ENCODE data around the gene SELENOO. TPM values are rescaled to one million over a fixed set of nuclear protein-coding genes. Genes with fewer than 3 reads are reported as not detected.
A peak's percentile ranks its signal among the peaks of the same experiment; 100 is the strongest.

SELENOO gene
- total and polyA plus RNA-seq, 2 donors from 2014 or later, result 19.7 to 42.8 TPM

- DNase-seq (no peak), FAIRE-seq (no peak)
- no peak overlapping the region for H3K27ac ChIP-seq (ENCODE audit: low read depth in 2 of 2, low read length in 2 of 2)
- H3K4me1 ChIP-seq (ENCODE audit: control insufficient read depth in 2 of 3, insufficient read depth in 2 of 3, low read depth in 1 of 3, low read length in 3 of 3), result peaks cover 0 to 4% (median 0%) of the 10 kb centered on the region in 3 donors
- no peaks in the 10 kb centered on the region for H3K27me3 ChIP-seq (ENCODE audit: control insufficient read depth, insufficient read depth, low read length)
- H3K36me3 ChIP-seq (ENCODE audit: control insufficient read depth in 2 of 3, insufficient read depth in 3 of 3, low read length in 3 of 3), result peaks cover 10 to 35% (median 20%) of the 10 kb centered on the region in 3 donors
- intact Hi-C loops (cut with DNase I), result no loop called here
- H3K9me3 ChIP-seq (ENCODE audit: control insufficient read depth in 2 of 3, insufficient read depth in 1 of 3, low read length in 3 of 3), result no peaks in the 10 kb centered on the region
- TF ChIP-seq CTCF (IDR thresholded peaks at IDR 0.05; ENCODE audit: borderline replicate concordance, extremely low read depth, insufficient read depth), result no peak
- no peak overlapping the region for H3K4me3 ChIP-seq (ENCODE audit: low read length in 3 of 3)
- no peak overlapping the region for H3K9ac ChIP-seq (ENCODE audit: low read length in 3 of 3)
Observed at GRCh38 chr22:50216055-50216683, 15.4 kb downstream of the SELENOO start.

GRCh38 chr22:50216684-50217520 is 16.1 kb downstream of the SELENOO start:
- TF ChIP-seq CTCF (IDR thresholded peaks at IDR 0.05; ENCODE audit: borderline replicate concordance, extremely low read depth, insufficient read depth), result no peak
- no peaks in the 10 kb centered on the region for H3K27me3 ChIP-seq (ENCODE audit: control insufficient read depth, insufficient read depth, low read length)
- no peak overlapping the region for H3K4me3 ChIP-seq (ENCODE audit: low read length in 3 of 3)
- no peak overlapping the region for H3K27ac ChIP-seq (ENCODE audit: low read depth in 2 of 2, low read length in 2 of 2)
- intact Hi-C loops (cut with DNase I), result no loop called here
- H3K4me1 ChIP-seq (ENCODE audit: control insufficient read depth in 2 of 3, insufficient read depth in 2 of 3, low read depth in 1 of 3, low read length in 3 of 3), result peaks cover 0 to 4% (median 0%) of the 10 kb centered on the region in 3 donors
- peak in 1 of 5 donors; percentile 79 for DNase-seq
- FAIRE-seq, result no peak
- no peaks in the 10 kb centered on the region for H3K9me3 ChIP-seq (ENCODE audit: control insufficient read depth in 2 of 3, insufficient read depth in 1 of 3, low read length in 3 of 3)
- H3K36me3 ChIP-seq (ENCODE audit: control insufficient read depth in 2 of 3, insufficient read depth in 3 of 3, low read length in 3 of 3), result peaks cover 8 to 35% (median 19%) of the 10 kb centered on the region in 3 donors
- no peak overlapping the region for H3K9ac ChIP-seq (ENCODE audit: low read length in 3 of 3)

- intact Hi-C loops (cut with DNase I), result no loop called here
- H3K27me3 ChIP-seq (ENCODE audit: control insufficient read depth, insufficient read depth, low read length), result no peaks in the 10 kb centered on the region
- FAIRE-seq, result no peak
- no peak overlapping the region for H3K9ac ChIP-seq (ENCODE audit: low read length in 3 of 3)
- TF ChIP-seq CTCF (IDR thresholded peaks at IDR 0.05; ENCODE audit: borderline replicate concordance, extremely low read depth, insufficient read depth), result no peak
- H3K4me3 ChIP-seq (ENCODE audit: low read length in 3 of 3), result no peak overlapping the region
- H3K9me3 ChIP-seq (ENCODE audit: control insufficient read depth in 2 of 3, insufficient read depth in 1 of 3, low read length in 3 of 3), result no peaks in the 10 kb centered on the region
- peaks cover 0 to 4% (median 0%) of the 10 kb centered on the region in 3 donors for H3K4me1 ChIP-seq (ENCODE audit: control insufficient read depth in 2 of 3, insufficient read depth in 2 of 3, low read depth in 1 of 3, low read length in 3 of 3)
- no peak for DNase-seq
- peaks cover 5 to 35% (median 23%) of the 10 kb centered on the region in 3 donors for H3K36me3 ChIP-seq (ENCODE audit: control insufficient read depth in 2 of 3, insufficient read depth in 3 of 3, low read length in 3 of 3)
- H3K27ac ChIP-seq (ENCODE audit: low read depth in 2 of 2, low read length in 2 of 2), result no peak overlapping the region
Observed at GRCh38 chr22:50217543-50218152, 16.8 kb downstream of the SELENOO start.
